Aorta (tissue), 5 donors: ENCODE measurements around the gene PTH2R. TPM values are rescaled to one million over a fixed set of nuclear protein-coding genes. Genes with fewer than 3 reads are reported as not detected.
"Not testable (repeated sequence)": the region's sequence is repeated elsewhere in the genome, so short reads cannot be mapped to it uniquely, and the experiment has no call there.

Experiments
- ATAC-seq: fragments of 200-7000 bp; cut with Tn5 transposase; one replicate; pipeline ENCODE4 v1.9.1; 2022; ENCODE audit warnings: moderate library complexity; ENCODE audit not compliant: low FRiP score
- DNase-seq, 2 donors: peaks; one replicate each; pipeline ENCODE4 v3.0.0-alpha.2; 2020
- H3K27ac ChIP-seq, 2 donors: one replicate each; pipeline ENCODE4 v1.5.1; 2013; ENCODE audit warnings: low read length in 2 of 2, mild to moderate bottlenecking in 2 of 2, moderate library complexity in 2 of 2, control low read depth in 1 of 2, inconsistent platforms in 1 of 2, low read depth in 1 of 2
- H3K27me3 ChIP-seq, 2 donors: one replicate each; pipeline ENCODE4 v1.6.1; 2013; ENCODE audit warnings: control low read depth in 1 of 2, low read length in 1 of 2, mild to moderate bottlenecking in 1 of 2, moderate library complexity in 1 of 2; ENCODE audit not compliant: insufficient read depth in 2 of 2, control insufficient read depth in 1 of 2
- H3K36me3 ChIP-seq, 2 donors: one replicate each; pipeline ENCODE4 v1.6.1; 2013; ENCODE audit warnings: control low read depth in 1 of 2, low read length in 1 of 2, mild to moderate bottlenecking in 1 of 2; ENCODE audit not compliant: insufficient read depth in 2 of 2, control insufficient read depth in 1 of 2
- H3K4me1 ChIP-seq, 2 donors: one replicate each; pipeline ENCODE4 v1.6.1; 2013; ENCODE audit warnings: low read length in 2 of 2, control low read depth in 1 of 2, mild to moderate bottlenecking in 1 of 2, moderate library complexity in 1 of 2; ENCODE audit not compliant: insufficient read depth in 2 of 2, control insufficient read depth in 1 of 2
- H3K4me3 ChIP-seq, 2 donors: one replicate each; pipeline ENCODE4 v1.5.1; 2013; ENCODE audit warnings: low read length in 2 of 2, control low read depth in 1 of 2, mild to moderate bottlenecking in 1 of 2
- H3K9me3 ChIP-seq: one replicate; pipeline ENCODE4 v1.6.1; 2013; ENCODE audit warnings: mild to moderate bottlenecking, low read length; ENCODE audit not compliant: control insufficient read depth
- WGBS, 2 donors: extraction: QIAGEN DNeasy Blood & Tissue Kit; methylation state at CpG; one replicate each; pipeline ENCODE4 v1.1.7; 2013; 5-methylcytosine and 5-hydroxymethylcytosine counted together
- intact Hi-C, 2 donors: fragments of 100-400 bp; cut with DNase I; formaldehyde crosslinking; loops; one replicate each; pipeline versions ENCODE4 v1.14.2 to v1.15.0; 2022
- polyA plus RNA-seq, 2 donors: library from polyadenylated mRNA; stranded (reverse); fragments of 200-250 nt; gene quantifications; one replicate each; pipeline ENCODE4 v1.2.3, GENCODE V29; 2013
- total RNA-seq, 2 donors: library from RNA; stranded (reverse); fragmentation: NEBNext Ultra II Directional; extraction: Animal tissue kit (Norgen Biotek cat#: 25700); gene quantifications; one replicate each; pipeline ENCODE4 v1.2.1, GENCODE V29; 2021
- donor health status: healthy with polysubstance abuse.
- donor health status: Bipolar disorder and iron deficiency.
- donor health status: DM: no; HTN: no; CAD: no.
- donor health status: DM: no; HTN: no; CAD: no.
- donor health status: DM: yes; HTN: yes; CAD: no.

The PTH2R gene
- total and polyA plus RNA-seq, 4 donors = 0.18 TPM; not detected in 3

DNA sequence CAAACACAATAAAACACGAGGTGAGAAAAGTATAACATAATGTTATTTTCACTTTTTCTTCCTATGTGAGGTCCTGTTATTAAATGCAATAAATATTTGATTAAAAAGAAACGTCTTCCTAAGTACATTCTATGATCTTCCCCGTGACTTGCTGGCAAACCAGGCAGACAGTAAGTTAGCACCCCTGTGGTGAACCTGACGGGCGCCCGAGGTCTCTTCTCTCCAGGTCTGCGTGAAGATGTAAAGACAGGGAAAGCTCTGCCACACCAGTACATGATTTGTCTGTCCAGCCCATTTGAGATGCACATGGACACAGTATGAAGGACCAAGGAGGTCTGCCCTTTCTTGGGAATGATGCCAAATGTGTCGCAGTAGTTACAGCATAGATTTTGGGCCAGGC lies 57.6 kb downstream of the PTH2R start:
- 81 to 84% methylated on average over 8 of the region's 8 CpGs for WGBS, 2 donors
- ATAC-seq = no peak
- no peak for DNase-seq
- H3K27ac ChIP-seq = no peak overlapping the region
- no peaks in the 10 kb centered on the region for H3K27me3 ChIP-seq
- no peak overlapping the region for H3K4me3 ChIP-seq
- H3K9me3 ChIP-seq = no peaks in the 10 kb centered on the region
- no peaks in the 10 kb centered on the region for H3K36me3 ChIP-seq
- intact Hi-C loops = no loop called here
- no peaks in the 10 kb centered on the region for H3K4me1 ChIP-seq

DNA sequence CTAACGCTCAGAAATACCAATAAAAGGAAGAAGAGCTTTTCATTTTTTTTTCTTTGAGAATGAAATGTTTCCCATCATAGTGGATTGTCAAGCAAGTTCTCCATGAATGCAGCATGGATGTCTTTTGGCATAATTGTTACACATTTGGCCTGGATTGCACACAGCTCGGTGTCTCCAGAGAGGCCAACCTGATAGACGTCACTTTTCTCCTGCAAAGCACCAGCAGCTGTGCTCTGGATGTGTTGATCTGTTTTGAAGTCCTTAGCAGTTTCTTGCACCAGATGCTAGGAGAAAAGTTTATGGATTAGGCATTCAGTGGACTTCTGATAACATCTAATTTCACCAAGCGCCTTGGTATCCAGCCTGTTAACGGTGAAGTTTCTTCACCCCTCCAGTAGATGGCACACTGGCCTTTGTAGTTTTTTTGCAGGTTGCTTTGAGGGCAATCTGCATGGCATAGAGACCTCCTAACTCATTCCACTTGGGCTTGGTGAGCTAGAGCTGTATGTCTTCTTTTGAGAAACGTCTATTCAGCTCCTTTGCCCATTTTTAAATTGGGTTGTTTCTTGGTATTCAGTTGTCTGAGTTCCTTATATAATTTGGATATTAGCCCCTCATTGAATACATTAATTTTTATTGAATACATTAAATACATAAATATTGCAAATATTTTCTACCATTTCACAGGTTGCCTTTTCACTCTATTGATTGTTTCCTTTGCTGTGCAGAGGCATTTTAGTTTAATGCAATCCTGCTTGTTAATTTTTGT lies 59.7 kb downstream of the PTH2R start:
- ATAC-seq = no peak
- WGBS, 2 donors = 33 to 38% methylated on average over 6 of the region's 6 CpGs
- intact Hi-C loops = no loop called here

DNA sequence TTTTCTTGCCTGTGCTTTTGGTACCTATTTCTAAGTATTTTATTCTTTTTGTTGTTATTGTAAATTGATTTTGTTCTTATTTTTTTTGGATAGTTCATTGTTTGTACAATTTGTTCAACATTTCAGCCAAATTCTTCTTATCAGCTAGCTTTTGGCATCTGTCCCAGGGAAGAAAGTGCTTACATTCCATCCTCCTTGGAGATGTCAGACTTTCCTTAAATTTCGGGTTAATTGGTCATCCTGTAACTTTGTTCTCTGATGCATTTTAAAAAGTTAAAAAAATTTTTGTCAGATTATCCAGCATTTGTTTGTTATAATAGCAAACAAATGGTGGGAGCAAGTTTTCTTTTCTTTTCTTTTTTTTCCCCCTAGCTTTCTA lies 60.3 kb downstream of the PTH2R start:
- intact Hi-C loops = no loop called here
- ATAC-seq (no peak), DNase-seq (no peak)
- H3K36me3 ChIP-seq = no peaks in the 10 kb centered on the region
- no peaks in the 10 kb centered on the region for H3K27me3 ChIP-seq
- no peaks in the 10 kb centered on the region for H3K4me1 ChIP-seq
- no peak overlapping the region for H3K4me3 ChIP-seq
- H3K27ac ChIP-seq = no peak overlapping the region
- H3K9me3 ChIP-seq = peaks cover 2% of the 10 kb centered on the region
- 0 to 5% methylated on average over 1 of the region's 1 CpG for WGBS, 2 donors

More for the DNA sequence above, 59.7 kb downstream of the PTH2R start:
- no peak for DNase-seq
- H3K4me1 ChIP-seq = no peaks in the 10 kb centered on the region
- no peak overlapping the region for H3K4me3 ChIP-seq
- no peaks in the 10 kb centered on the region for H3K9me3 ChIP-seq
- no peaks in the 10 kb centered on the region for H3K27me3 ChIP-seq
- H3K27ac ChIP-seq = no peak overlapping the region
- no peaks in the 10 kb centered on the region for H3K36me3 ChIP-seq

DNA sequence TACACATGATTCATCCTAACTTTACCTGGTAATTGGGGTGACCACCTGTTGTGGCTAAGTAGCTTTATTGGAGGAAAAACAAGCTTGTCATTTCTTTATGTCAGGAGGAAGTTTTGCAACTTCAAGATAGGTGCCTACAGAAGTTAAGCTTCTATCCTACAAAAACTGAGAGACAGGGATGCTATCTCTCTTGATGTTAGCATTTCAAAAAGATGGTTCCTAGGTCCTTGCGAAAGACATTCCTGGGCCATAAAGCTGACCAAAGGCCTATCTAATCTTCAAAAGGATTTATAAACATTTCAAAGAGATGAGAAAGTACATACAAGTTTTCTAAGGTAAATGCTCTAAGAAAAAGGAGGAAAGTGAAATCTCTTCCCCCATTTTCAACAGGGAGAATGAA lies 61.0 kb downstream of the PTH2R start:
- 64 to 80% methylated on average over 1 of the region's 1 CpG for WGBS, 2 donors
- ATAC-seq (no peak), DNase-seq (no peak)
- Histone ChIP-seq H3K36me3 (no peaks in the 10 kb centered on the region), H3K9me3 (peaks cover 2% of the 10 kb centered on the region), H3K4me3 (no peak overlapping the region), H3K27me3 (no peaks in the 10 kb centered on the region), H3K4me1 (no peaks in the 10 kb centered on the region), H3K27ac (no peak overlapping the region)
- intact Hi-C loops = no loop called here

DNA sequence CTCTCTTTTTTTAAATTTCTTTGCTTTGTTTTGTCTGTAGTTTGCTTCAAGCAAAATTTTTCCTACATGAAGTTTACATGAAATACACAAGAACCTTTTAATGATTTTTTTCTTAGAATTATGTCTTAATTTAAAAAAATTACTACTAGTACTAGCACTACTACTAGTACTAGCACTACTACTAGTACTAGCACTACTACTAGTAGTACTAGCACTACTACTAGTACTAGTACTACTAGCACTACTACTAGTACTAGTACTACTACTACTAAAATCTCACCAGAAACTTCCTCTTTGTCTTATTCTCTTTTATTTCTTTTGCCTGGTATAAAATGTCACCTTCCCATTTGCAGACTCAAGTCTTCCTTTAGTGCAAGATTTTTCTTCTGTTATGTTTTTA lies 71.1 kb downstream of the PTH2R start:
- no peak for ATAC-seq
- no peaks in the 10 kb centered on the region for H3K27me3 ChIP-seq
- no peaks in the 10 kb centered on the region for H3K36me3 ChIP-seq
- DNase-seq = no peak
- H3K4me1 ChIP-seq = no peaks in the 10 kb centered on the region
- H3K9me3 ChIP-seq = no peaks in the 10 kb centered on the region
- H3K4me3 ChIP-seq = no peak overlapping the region
- no peak overlapping the region for H3K27ac ChIP-seq
- intact Hi-C loops = no loop called here

DNA sequence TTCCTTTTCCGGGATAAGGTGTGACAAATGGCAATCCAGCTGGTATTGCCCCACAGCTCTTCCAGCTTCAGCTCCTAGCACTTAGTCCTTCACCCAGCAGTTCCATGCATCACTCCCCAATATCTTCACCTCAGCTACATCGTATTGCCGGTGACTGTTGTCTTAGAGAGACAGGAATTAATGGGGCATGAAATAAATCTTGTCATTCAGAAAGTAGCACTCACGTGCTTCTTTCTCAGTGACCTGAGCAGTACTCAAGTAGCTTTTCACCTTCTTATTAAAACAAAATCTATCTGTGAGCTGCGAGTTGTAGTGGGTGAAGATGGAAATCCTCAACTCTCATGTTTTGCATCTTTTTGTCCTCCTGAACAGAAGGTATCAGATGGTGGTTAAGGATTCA lies 72.8 kb downstream of the PTH2R start:
- H3K4me3 ChIP-seq = no peak overlapping the region
- ATAC-seq = no peak
- WGBS, 2 donors = 36 to 53% methylated on average over 5 of the region's 5 CpGs
- DNase-seq = no peak
- no peaks in the 10 kb centered on the region for H3K4me1 ChIP-seq
- H3K36me3 ChIP-seq = no peaks in the 10 kb centered on the region
- no peaks in the 10 kb centered on the region for H3K9me3 ChIP-seq
- intact Hi-C loops = no loop called here
- no peaks in the 10 kb centered on the region for H3K27me3 ChIP-seq
- H3K27ac ChIP-seq = no peak overlapping the region

DNA sequence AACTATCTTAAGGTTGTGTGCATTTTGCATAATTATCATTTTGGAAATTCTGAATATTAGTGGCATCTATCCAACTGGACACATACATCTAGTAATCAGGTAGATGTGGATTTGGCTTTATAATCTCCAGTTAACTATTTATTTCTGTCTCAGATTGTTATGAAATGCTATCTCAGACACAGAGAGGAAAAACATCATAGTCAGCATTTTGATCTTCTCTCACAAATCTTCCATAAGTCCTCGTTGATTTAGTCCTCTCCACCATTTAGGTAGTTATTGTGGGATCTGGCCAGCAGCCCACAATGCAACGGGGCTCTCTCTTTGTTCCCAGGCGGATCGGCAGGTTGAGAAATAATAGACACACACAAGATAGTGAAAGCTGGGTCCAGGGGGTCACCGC lies 75.4 kb downstream of the PTH2R start:
- H3K9me3 ChIP-seq, H3K4me1 ChIP-seq, DNase-seq, intact Hi-C loops, H3K4me3 ChIP-seq, H3K36me3 ChIP-seq, ATAC-seq, H3K27me3 ChIP-seq, H3K27ac ChIP-seq: not testable (repeated sequence)
- WGBS, 2 donors = 77 to 84% methylated on average over 5 of the region's 5 CpGs

DNA sequence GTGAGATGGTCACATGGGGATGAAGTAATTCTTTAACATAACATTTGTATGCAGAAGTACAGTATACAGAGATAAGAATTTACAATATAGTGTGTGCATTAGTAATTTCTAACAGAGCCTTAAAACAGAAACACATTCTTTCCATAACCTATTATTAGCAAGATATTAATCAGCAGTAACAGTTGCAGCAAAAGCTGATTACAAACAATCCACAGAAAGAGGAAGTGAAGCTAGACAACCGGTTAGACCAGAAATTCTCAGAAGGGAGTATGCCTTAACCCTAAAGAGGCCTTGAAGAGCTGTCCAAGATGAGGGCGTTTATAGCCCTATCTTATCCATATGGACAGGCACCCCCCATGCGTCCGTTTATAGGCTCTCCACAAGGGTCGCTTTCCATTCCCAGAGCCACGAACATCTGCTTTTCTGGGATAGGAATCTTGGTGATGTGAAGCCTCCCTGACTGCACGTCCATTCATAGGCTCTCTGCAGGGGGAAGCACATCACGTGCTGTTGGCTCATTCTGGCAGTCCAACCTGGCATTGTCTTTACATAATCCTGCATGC lies 75.9 kb downstream of the PTH2R start:
- H3K4me3 ChIP-seq, H3K36me3 ChIP-seq, H3K27ac ChIP-seq, intact Hi-C loops, H3K4me1 ChIP-seq, DNase-seq, H3K9me3 ChIP-seq, H3K27me3 ChIP-seq, ATAC-seq: not testable (repeated sequence)
- WGBS, 2 donors = 81 to 88% methylated on average over 8 of the region's 8 CpGs

DNA sequence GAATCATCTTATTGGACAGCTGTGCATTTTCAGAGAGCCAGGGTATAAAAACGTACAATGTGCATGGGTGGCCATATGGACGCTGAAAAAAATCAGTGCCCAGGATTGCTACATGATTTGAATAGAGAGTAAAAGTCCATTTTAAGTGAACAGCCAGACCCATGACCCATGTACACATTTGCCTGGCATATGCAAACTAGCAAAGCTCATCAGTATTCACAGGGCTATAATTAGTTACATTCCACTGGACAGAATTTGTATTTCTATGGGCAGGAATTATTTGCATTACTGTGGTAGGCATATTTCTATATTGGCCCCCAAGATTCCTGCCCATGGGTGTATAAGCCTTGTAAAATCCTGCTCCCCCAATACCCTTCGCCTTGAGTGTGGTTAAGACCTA lies 78.8 kb downstream of the PTH2R start:
- WGBS, 2 donors = 82 to 83% methylated on average over 3 of the region's 3 CpGs
- no peaks in the 10 kb centered on the region for H3K27me3 ChIP-seq
- no peak overlapping the region for H3K4me3 ChIP-seq
- DNase-seq (no peak), ATAC-seq (no peak)
- intact Hi-C loops = no loop called here
- H3K9me3 ChIP-seq = peaks cover 4% of the 10 kb centered on the region
- H3K27ac ChIP-seq = no peak overlapping the region
- H3K36me3 ChIP-seq = no peaks in the 10 kb centered on the region
- no peaks in the 10 kb centered on the region for H3K4me1 ChIP-seq
